Astrocyte (in vitro differentiated cells and primary cell): ENCODE measurements around the gene SRRM4.

Experiments
- CTCF ChIP-seq: IDR thresholded peaks from 2 replicates; pipeline ENCODE4 v1.5.1; 2011; ENCODE audit warnings: low read depth, mild to moderate bottlenecking, inconsistent platforms, low read length, moderate library complexity; ENCODE audit not compliant: insufficient read depth
- EZH2 ChIP-seq: IDR thresholded peaks from 2 replicates; pipeline ENCODE4 v1.6.1; 2012; ENCODE audit warnings: mild to moderate bottlenecking, low read length, inconsistent platforms; ENCODE audit not compliant: insufficient read depth

GRCh38 chr12:119016715-119017114, 35.4 kb downstream of the SRRM4 start:
- no peak for TF ChIP-seq CTCF
- TF ChIP-seq EZH2, result no peak
